A673 (cell line): ENCODE measurements around the gene CST5.

Source experiments
- EZH2 ChIP-seq: fragments of 200-600 bp; sonication (generic); IDR thresholded peaks from 2 replicates; pipeline ENCODE4 v1.6.1; 2017; ENCODE audit warnings: borderline replicate concordance, low read depth, mild to moderate bottlenecking, mixed read lengths, antibody characterized with exemption, low read length; ENCODE audit not compliant: poor library complexity, severe bottlenecking
- TF ChIP-seq, protein P1 (sequence below): fragments of 300-800, 200-600 bp; sonication (generic); conservative IDR thresholded peaks from 2 replicates; pipeline ENCODE4 v1.5.1; 2017; ENCODE audit warnings: low read depth, mild to moderate bottlenecking, antibody characterized with exemption, low read length, moderate library complexity, mixed read lengths

DNA sequence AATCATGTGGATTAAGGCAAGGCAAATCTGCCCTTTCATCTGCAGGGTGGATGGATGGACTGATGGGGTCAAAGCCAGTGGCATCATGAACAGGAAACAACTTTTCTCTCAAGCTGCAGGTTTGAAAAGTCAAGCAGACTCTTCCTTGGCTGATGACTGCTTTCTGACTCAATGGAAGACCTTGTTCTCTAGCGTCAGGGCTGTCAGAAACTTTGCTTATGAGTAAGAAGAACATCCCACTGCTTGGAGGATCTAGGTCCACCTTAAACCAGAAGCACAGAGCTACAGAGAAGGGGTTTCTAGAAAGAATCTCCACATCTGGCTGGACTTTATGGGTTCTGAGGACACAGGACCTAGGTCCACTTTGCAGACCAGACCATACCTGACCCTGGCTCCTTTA is 36.3 kb upstream of the CST5 start:
- TF ChIP-seq, protein P1, sequence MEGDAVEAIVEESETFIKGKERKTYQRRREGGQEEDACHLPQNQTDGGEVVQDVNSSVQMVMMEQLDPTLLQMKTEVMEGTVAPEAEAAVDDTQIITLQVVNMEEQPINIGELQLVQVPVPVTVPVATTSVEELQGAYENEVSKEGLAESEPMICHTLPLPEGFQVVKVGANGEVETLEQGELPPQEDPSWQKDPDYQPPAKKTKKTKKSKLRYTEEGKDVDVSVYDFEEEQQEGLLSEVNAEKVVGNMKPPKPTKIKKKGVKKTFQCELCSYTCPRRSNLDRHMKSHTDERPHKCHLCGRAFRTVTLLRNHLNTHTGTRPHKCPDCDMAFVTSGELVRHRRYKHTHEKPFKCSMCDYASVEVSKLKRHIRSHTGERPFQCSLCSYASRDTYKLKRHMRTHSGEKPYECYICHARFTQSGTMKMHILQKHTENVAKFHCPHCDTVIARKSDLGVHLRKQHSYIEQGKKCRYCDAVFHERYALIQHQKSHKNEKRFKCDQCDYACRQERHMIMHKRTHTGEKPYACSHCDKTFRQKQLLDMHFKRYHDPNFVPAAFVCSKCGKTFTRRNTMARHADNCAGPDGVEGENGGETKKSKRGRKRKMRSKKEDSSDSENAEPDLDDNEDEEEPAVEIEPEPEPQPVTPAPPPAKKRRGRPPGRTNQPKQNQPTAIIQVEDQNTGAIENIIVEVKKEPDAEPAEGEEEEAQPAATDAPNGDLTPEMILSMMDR, result no peak
- TF ChIP-seq EZH2, result no peak
